Measurements from ENCODE around the gene MET. TPM values are rescaled to one million over a fixed set of nuclear protein-coding genes. Genes with fewer than 3 reads are reported as not detected.

Gene MET
- total and polyA plus RNA-seq, 10 of the 15 experiments (the other 5 are each of a cell fraction or from before 2014, with no cell fraction given), result 0.01 to 0.21 TPM; not detected in 8

DNA sequence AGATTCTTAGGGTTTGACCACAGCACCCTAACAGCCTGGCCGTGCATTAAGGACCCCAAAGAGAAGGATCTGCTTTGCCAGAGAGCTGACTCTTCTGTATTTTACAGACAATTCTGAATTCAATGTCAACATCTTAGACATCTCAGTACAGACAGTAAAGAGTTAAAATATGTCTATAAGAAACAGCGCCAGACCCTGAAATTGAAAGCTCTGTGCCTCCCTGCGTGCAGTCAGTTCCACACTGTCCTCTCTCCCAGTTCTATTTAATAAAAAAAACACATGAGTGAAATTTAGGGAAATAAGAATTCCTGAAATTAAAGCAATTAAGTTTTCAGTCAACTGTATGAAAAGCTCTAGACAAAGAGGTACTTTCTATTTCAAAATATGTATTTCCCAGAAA is 45.1 kb downstream of the MET start:
- in situ Hi-C loops (cut with MboI), result no loop called here
- ATAC-seq (no peak), DNase-seq (ENCODE audit: low read depth, low spot score) (no peak), FAIRE-seq (no peak)
- Histone ChIP-seq H3K79me2 (ENCODE audit: control insufficient read depth, insufficient read depth, low read length) (no peaks in the 10 kb centered on the region), H3K9me3 (replicated peaks; ENCODE audit: control insufficient read depth, insufficient read depth, low read length) (no peaks in the 10 kb centered on the region), H2AFZ (ENCODE audit: control insufficient read depth, low read depth, low read length) (no peak overlapping the region), H3K9ac (ENCODE audit: control insufficient read depth, insufficient read depth, low read length) (no peak overlapping the region), H3K4me1 (ENCODE audit: control insufficient read depth, insufficient read depth, low read length) (no peaks in the 10 kb centered on the region), H3K27me3 (replicated peaks in 1 of 2; ENCODE audit: control insufficient read depth in 2 of 2, insufficient read depth in 2 of 2, low read length in 1 of 2) (no peaks in the 10 kb centered on the region), H3K4me3 (no peak overlapping the region), H4K20me1 (ENCODE audit: control insufficient read depth, insufficient read depth) (no peaks in the 10 kb centered on the region), H3K36me3 (ENCODE audit: control insufficient read depth in 2 of 2, insufficient read depth in 2 of 2, low read length in 1 of 2) (no peaks in the 10 kb centered on the region), H3K4me2 (ENCODE audit: control insufficient read depth, insufficient read depth) (no peak overlapping the region), H3K27ac (ENCODE audit: control insufficient read depth, insufficient read depth) (no peak overlapping the region)
- no TSS peak for BruUV-seq (replicated peaks)
- ChIA-PET SMC1A (ENCODE audit: uncharacterized antibody, unreplicated experiment) (no interaction called here), CTCF (interaction anchor here (1.8 kb wide), 1 partner anchor 36 kb away, joined by 3 read pairs; no protein-coding TSS in a partner anchor), RAD21 (ENCODE audit: unreplicated experiment) (no interaction called here), POLR2A (no interaction called here)
- 0% methylated on average over 3 of the region's 3 CpGs for WGBS (ENCODE audit: insufficient coverage, insufficient replicate concordance, low lambda C conversion rate, missing lambda C conversion rate)
- no peak for TF ChIP-seq NFYB (IDR thresholded peaks at IDR 0.05; ENCODE audit: insufficient read depth, low read depth, low read length)
- TF ChIP-seq ZNF24 (IDR thresholded peaks at IDR 0.05), result no peak
- TF ChIP-seq RB1 (IDR thresholded peaks at IDR 0.05; ENCODE audit: borderline replicate concordance), result no peak
- TF ChIP-seq MEF2A (IDR thresholded peaks at IDR 0.05; ENCODE audit: insufficient read depth, low read depth, low read length), result no peak
- no peak for TF ChIP-seq EGR1 (IDR thresholded peaks at IDR 0.05; ENCODE audit: borderline replicate concordance in 1 of 2, low read depth in 2 of 2, low read length in 2 of 2)
- no peak for TF ChIP-seq SMAD5 (IDR thresholded peaks at IDR 0.05; ENCODE audit: low read depth)
- TF ChIP-seq RBBP5 (conservative IDR thresholded peaks at IDR 0.05), result no peak
- TF ChIP-seq E4F1 (IDR thresholded peaks at IDR 0.05; ENCODE audit: borderline replicate concordance, partially characterized antibody), result no peak
- TF ChIP-seq ZBED1 (IDR thresholded peaks at IDR 0.05; ENCODE audit: borderline replicate concordance), result no peak
- no peak for TF ChIP-seq MTA3 (IDR thresholded peaks at IDR 0.05; ENCODE audit: borderline replicate concordance, low read length)
- no peak for TF ChIP-seq STAT3 (IDR thresholded peaks at IDR 0.05; ENCODE audit: low read depth, low read length)
- no peak for TF ChIP-seq NR2C2 (IDR thresholded peaks at IDR 0.05; ENCODE audit: borderline replicate concordance, control insufficient read depth, insufficient read length, low read depth)
- no peak for TF ChIP-seq POLR2AphosphoS5 (IDR thresholded peaks at IDR 0.05; ENCODE audit: low read length)
- no peak for TF ChIP-seq TBL1XR1 (IDR thresholded peaks at IDR 0.05; ENCODE audit: low read depth, low read length)
- no peak for TF ChIP-seq ZNF274 (IDR thresholded peaks at IDR 0.05; ENCODE audit: insufficient read depth, insufficient read length)
- no peak for TF ChIP-seq SREBF2 (IDR thresholded peaks at IDR 0.05; ENCODE audit: low read length)
- no peak for TF ChIP-seq EZH2 (IDR thresholded peaks at IDR 0.05; ENCODE audit: borderline replicate concordance, control insufficient read depth, low read depth, low read length)
- no peak for TF ChIP-seq CHD4 (IDR thresholded peaks at IDR 0.05)
- TF ChIP-seq, protein P1, sequence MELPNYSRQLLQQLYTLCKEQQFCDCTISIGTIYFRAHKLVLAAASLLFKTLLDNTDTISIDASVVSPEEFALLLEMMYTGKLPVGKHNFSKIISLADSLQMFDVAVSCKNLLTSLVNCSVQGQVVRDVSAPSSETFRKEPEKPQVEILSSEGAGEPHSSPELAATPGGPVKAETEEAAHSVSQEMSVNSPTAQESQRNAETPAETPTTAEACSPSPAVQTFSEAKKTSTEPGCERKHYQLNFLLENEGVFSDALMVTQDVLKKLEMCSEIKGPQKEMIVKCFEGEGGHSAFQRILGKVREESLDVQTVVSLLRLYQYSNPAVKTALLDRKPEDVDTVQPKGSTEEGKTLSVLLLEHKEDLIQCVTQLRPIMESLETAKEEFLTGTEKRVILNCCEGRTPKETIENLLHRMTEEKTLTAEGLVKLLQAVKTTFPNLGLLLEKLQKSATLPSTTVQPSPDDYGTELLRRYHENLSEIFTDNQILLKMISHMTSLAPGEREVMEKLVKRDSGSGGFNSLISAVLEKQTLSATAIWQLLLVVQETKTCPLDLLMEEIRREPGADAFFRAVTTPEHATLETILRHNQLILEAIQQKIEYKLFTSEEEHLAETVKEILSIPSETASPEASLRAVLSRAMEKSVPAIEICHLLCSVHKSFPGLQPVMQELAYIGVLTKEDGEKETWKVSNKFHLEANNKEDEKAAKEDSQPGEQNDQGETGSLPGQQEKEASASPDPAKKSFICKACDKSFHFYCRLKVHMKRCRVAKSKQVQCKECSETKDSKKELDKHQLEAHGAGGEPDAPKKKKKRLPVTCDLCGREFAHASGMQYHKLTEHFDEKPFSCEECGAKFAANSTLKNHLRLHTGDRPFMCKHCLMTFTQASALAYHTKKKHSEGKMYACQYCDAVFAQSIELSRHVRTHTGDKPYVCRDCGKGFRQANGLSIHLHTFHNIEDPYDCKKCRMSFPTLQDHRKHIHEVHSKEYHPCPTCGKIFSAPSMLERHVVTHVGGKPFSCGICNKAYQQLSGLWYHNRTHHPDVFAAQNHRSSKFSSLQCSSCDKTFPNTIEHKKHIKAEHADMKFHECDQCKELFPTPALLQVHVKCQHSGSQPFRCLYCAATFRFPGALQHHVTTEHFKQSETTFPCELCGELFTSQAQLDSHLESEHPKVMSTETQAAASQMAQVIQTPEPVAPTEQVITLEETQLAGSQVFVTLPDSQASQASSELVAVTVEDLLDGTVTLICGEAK (IDR thresholded peaks at IDR 0.05; ENCODE audit: borderline replicate concordance), result no peak
- intact Hi-C loops (cut with micrococcal nuclease; ENCODE audit: unreplicated experiment), result no loop called here
